Choroid plexus epithelial cell (primary cell): ENCODE results near the gene HEPACAM2.

Experiments used
- DNase-seq: peaks from one replicate; pipeline ENCODE4 v3.0.0-alpha.2; 2010; ENCODE audit warnings: low read depth
- H3K4me3 ChIP-seq: 2 replicates; pipeline ENCODE4 v1.5.1; 2011; ENCODE audit warnings: low read depth, mild to moderate bottlenecking, control low read depth, low read length, moderate library complexity
- CTCF ChIP-seq: conservative IDR thresholded peaks from 2 replicates; pipeline ENCODE4 v1.5.1; 2011; ENCODE audit warnings: low read depth, mild to moderate bottlenecking, control low read depth, inconsistent platforms, low read length, moderate library complexity

HEPACAM2 gene

GRCh38 chr7:93185303-93186027 lies 40.8 kb downstream of the HEPACAM2 start:
- peak; percentile 21 for DNase-seq
- TF ChIP-seq CTCF = no peak
- H3K4me3 ChIP-seq = no peak overlapping the region

- no peak for TF ChIP-seq CTCF
- no peak for DNase-seq
- H3K4me3 ChIP-seq = no peak overlapping the region
Observed at GRCh38 chr7:93179173-93179572, 47.1 kb downstream of the HEPACAM2 start.

- peak; percentile 36 for DNase-seq
- TF ChIP-seq CTCF = peak; percentile 27
- H3K4me3 ChIP-seq = no peak overlapping the region
Observed at GRCh38 chr7:93178213-93178612, 48.1 kb downstream of the HEPACAM2 start.

GRCh38 chr7:93176992-93177580 lies 49.2 kb downstream of the HEPACAM2 start:
- no peak for TF ChIP-seq CTCF
- DNase-seq = no peak
- H3K4me3 ChIP-seq = no peak overlapping the region

GRCh38 chr7:93175219-93175618 lies 51.0 kb downstream of the HEPACAM2 start:
- peak; percentile 3 for TF ChIP-seq CTCF
- no peak overlapping the region for H3K4me3 ChIP-seq
- no peak for DNase-seq

GRCh38 chr7:93172683-93173082 lies 53.6 kb downstream of the HEPACAM2 start:
- no peak overlapping the region for H3K4me3 ChIP-seq
- no peak for DNase-seq
- TF ChIP-seq CTCF = no peak
